Measurements from ENCODE around the gene SNTG2. TPM values are rescaled to one million over a fixed set of nuclear protein-coding genes. Genes with fewer than 3 reads are reported as not detected.
"Not testable (repeated sequence)": the region's sequence is repeated elsewhere in the genome, so short reads cannot be mapped to it uniquely, and the experiment has no call there.

Gene SNTG2
- total RNA-seq, 1 donor from 2014 or later = 11.8 TPM

GRCh38 chr2:1088940-1089339, 138.3 kb downstream of the SNTG2 start:
- no peaks in the 10 kb centered on the region for H3K27me3 ChIP-seq
- intact Hi-C loops (cut with DNase I) = no loop called here
- H3K4me3 ChIP-seq = no peak overlapping the region
- no peak for DNase-seq (ENCODE audit: extremely low spot score in 2 of 2)
- no peaks in the 10 kb centered on the region for H3K4me1 ChIP-seq
- H3K9me3 ChIP-seq = no peaks in the 10 kb centered on the region
- no peaks in the 10 kb centered on the region for H3K36me3 ChIP-seq
- TF ChIP-seq POLR2AphosphoS5 (IDR thresholded peaks at IDR 0.05; ENCODE audit: insufficient read depth in 1 of 2, low read depth in 1 of 2) (no peak), POLR2A (IDR thresholded peaks at IDR 0.05) (no peak)
- no peak overlapping the region for H3K27ac ChIP-seq

GRCh38 chr2:1091895-1092585, 141.4 kb downstream of the SNTG2 start:
- Histone ChIP-seq H3K36me3 (no peaks in the 10 kb centered on the region), H3K4me3 (no peak overlapping the region), H3K9me3 (no peaks in the 10 kb centered on the region), H3K4me1 (no peaks in the 10 kb centered on the region), H3K27ac (no peak overlapping the region), H3K27me3 (no peaks in the 10 kb centered on the region)
- no peak for DNase-seq (ENCODE audit: extremely low spot score in 2 of 2)
- intact Hi-C loops (cut with DNase I) = no loop called here
- TF ChIP-seq POLR2A (IDR thresholded peaks at IDR 0.05) = no peak
- TF ChIP-seq POLR2AphosphoS5 (IDR thresholded peaks at IDR 0.05; ENCODE audit: insufficient read depth in 1 of 2, low read depth in 1 of 2) = no peak
- no peak for TF ChIP-seq CTCF (IDR thresholded peaks at IDR 0.05)

DNA sequence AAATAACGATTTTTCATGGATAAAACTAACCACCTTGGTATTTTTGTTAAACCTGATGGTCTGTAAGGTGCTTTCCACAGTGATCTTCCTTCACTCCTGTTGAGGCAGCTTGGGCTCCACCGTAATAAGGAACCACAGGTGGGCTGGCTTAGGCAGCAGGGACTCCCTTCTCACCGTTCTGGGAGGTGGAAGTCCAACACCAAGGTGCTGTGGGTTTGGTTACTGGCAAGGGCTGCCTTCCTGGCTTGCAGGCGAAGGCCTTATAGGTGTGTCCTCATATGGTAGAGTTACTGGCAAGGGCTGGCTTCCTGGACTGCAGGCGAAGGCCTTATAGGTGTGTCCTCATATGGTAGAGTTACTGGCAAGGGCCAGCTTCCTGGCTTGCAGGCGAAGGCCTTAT, 143.0 kb downstream of the SNTG2 start:
- H3K36me3 ChIP-seq; H3K4me1 ChIP-seq; DNase-seq (ENCODE audit: extremely low spot score in 2 of 2); H3K4me3 ChIP-seq; H3K27ac ChIP-seq; H3K9me3 ChIP-seq; H3K27me3 ChIP-seq; intact Hi-C loops (cut with DNase I): not testable (repeated sequence)

DNA sequence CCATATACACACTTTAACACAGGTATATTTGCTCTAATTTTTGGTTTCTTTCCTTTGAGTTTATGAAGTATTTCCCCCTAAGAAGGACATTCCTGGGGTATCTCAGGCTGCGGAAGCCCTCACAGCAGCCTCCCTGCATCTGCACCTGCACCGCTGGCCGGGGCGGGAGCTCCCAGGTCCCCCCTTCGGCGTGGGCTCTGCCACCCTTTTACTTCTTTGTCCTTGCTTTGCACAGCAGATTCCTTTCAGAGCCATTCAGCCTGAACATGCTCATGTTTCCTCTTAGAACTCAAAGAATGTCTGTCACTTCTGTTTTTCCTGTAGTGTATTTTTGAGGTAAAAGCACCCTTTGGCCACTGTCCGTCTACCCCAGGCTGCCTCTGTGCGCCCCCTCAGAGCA, 146.5 kb downstream of the SNTG2 start:
- Histone ChIP-seq H3K4me3 (no peak overlapping the region), H3K36me3 (no peaks in the 10 kb centered on the region), H3K27me3 (no peaks in the 10 kb centered on the region), H3K9me3 (no peaks in the 10 kb centered on the region), H3K27ac (no peak overlapping the region), H3K4me1 (no peaks in the 10 kb centered on the region)
- no peak for DNase-seq (ENCODE audit: extremely low spot score in 2 of 2)
- intact Hi-C loops (cut with DNase I) = no loop called here
- TF ChIP-seq POLR2A (IDR thresholded peaks at IDR 0.05) = no peak
- TF ChIP-seq POLR2AphosphoS5 (IDR thresholded peaks at IDR 0.05; ENCODE audit: insufficient read depth in 1 of 2, low read depth in 1 of 2) = no peak
- no peak for TF ChIP-seq CTCF (IDR thresholded peaks at IDR 0.05)

DNA sequence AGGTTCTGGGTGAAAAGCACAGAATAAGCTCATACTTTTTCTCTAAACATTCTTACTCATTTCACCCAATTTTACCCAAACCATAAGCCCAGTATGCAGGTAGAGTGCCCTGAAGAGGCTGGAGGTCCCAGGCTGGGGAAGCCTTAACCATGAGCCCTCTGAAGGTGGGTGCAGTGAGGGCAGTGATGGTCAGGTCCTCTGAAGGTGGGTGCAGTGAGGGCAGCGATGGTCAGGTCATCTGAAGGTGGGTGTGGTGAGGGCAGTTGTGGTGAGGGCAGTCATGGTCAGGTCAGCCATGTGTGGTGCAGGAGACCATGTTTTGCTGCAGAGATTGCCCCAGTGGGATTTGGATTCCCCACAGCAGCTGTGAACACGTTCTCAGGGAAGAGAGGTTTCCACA, 148.8 kb downstream of the SNTG2 start:
- DNase-seq (ENCODE audit: extremely low spot score in 2 of 2) = no peak
- Histone ChIP-seq H3K36me3 (no peaks in the 10 kb centered on the region), H3K4me1 (no peaks in the 10 kb centered on the region), H3K27me3 (no peaks in the 10 kb centered on the region), H3K27ac (no peak overlapping the region), H3K9me3 (no peaks in the 10 kb centered on the region), H3K4me3 (no peak overlapping the region)
- intact Hi-C loops (cut with DNase I) = no loop called here
- TF ChIP-seq POLR2A (IDR thresholded peaks at IDR 0.05) (no peak), CTCF (IDR thresholded peaks at IDR 0.05) (no peak), POLR2AphosphoS5 (IDR thresholded peaks at IDR 0.05; ENCODE audit: insufficient read depth in 1 of 2, low read depth in 1 of 2) (no peak)

DNA sequence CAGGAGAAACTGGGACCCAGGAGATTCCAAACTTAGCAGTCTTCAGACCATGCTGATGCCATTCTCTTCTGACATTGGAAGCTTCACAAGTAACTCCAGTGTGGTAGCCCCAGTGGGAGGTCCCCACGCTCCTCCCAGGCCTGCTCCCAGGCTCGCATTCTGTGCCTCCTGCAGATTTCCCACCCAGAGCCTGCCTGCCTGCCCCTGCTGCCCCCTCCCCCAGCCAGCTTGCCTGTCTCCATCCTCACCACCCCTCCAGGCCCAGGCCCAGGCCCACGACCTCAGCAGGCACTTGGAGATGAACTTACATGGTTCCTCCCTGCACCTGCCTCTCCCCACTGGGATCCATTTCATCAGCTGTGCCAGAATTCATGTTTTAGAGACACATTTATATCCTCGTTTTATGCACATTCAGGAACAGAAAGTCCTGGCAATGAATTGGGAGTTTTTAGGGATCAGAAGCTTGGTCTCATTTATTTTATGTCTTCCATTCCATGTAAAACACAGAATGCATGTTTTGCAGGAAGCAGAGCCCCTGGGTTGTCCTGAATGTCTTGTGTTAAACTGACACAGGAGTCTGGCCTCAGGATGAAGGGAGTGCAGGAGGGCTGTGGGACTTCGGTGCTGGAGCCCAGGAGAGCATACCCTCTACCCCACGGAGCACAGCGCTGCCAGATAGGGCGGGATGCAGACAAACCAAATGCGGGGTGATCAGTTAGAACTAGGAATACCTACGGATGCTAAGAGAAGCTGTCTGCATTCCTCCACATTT, 150.5 kb downstream of the SNTG2 start:
- H3K27ac ChIP-seq = no peak overlapping the region
- H3K27me3 ChIP-seq = no peaks in the 10 kb centered on the region
- no peaks in the 10 kb centered on the region for H3K4me1 ChIP-seq
- no peak for DNase-seq (ENCODE audit: extremely low spot score in 2 of 2)
- intact Hi-C loops (cut with DNase I) = no loop called here
- no peaks in the 10 kb centered on the region for H3K9me3 ChIP-seq
- no peaks in the 10 kb centered on the region for H3K36me3 ChIP-seq
- TF ChIP-seq CTCF (IDR thresholded peaks at IDR 0.05) (no peak), POLR2AphosphoS5 (IDR thresholded peaks at IDR 0.05; ENCODE audit: insufficient read depth in 1 of 2, low read depth in 1 of 2) (no peak), POLR2A (IDR thresholded peaks at IDR 0.05) (no peak)
- no peak overlapping the region for H3K4me3 ChIP-seq
